ENCODE data around the gene HSPA4. TPM values are rescaled to one million over a fixed set of nuclear protein-coding genes. Genes with fewer than 3 reads are reported as not detected.

Gene HSPA4
- total and polyA plus RNA-seq, 2 experiments from 2014 or later = 340 to 343 TPM

GRCh38 chr5:133063965-133064364 is 12.2 kb downstream of the HSPA4 start:
- Histone ChIP-seq H3F3A (replicated peaks; ENCODE audit: low read depth) (no peaks in the 10 kb centered on the region; the same call in 1 of the 2 replicates), H3K4me3 (no peak overlapping the region), H3K27ac (ENCODE audit: low read depth) (peak overlapping the region; percentile 57; the same call in 1 of the 2 replicates), H3K4me1 (ENCODE audit: insufficient read depth) (peaks cover 10% of the 10 kb centered on the region), H4K20me1 (replicated peaks; ENCODE audit: insufficient read depth) (peaks cover 89% of the 10 kb centered on the region), H3K9me2 (ENCODE audit: insufficient read depth) (no peaks in the 10 kb centered on the region), H3K36me3 (ENCODE audit: insufficient read depth) (peaks cover 34% of the 10 kb centered on the region), H2AFZ (no peak overlapping the region), H3K79me2 (replicated peaks; ENCODE audit: insufficient read depth) (peaks cover 100% of the 10 kb centered on the region), H3K27me3 (ENCODE audit: insufficient read depth) (no peaks in the 10 kb centered on the region), H3K4me2 (no peak overlapping the region)
- H3K27me3 Mint-ChIP-seq (ENCODE audit: insufficient read depth, low read depth, poor library complexity) = peaks cover 5% of the 10 kb centered on the region
- H3K36me3 Mint-ChIP-seq (ENCODE audit: low read depth) = peaks cover 60% of the 10 kb centered on the region
- DNase-seq (ENCODE audit: low spot score) (no peak), ATAC-seq (no peak)
- no peak overlapping the region for H3K4me3 Mint-ChIP-seq
- TF ChIP-seq CTCF (conservative IDR thresholded peaks at IDR 0.05; ENCODE audit: low read depth in 2 of 2) (no peak), CREB1 (CRISPR knock-in tag; IDR thresholded peaks at IDR 0.05; ENCODE audit: low read depth) (no peak), POLR2AphosphoS5 (IDR thresholded peaks at IDR 0.05; ENCODE audit: low read depth) (no peak), NANOG (IDR thresholded peaks at IDR 0.05; ENCODE audit: borderline replicate concordance) (no peak), JUNB (IDR thresholded peaks at IDR 0.05; ENCODE audit: unreplicated experiment) (no peak), ZNF114 (CRISPR knock-in tag; IDR thresholded peaks at IDR 0.05) (no peak), EZH2 (IDR thresholded peaks at IDR 0.05; ENCODE audit: low read depth, unreplicated experiment) (no peak)
- TF ChIP-seq, protein P1, sequence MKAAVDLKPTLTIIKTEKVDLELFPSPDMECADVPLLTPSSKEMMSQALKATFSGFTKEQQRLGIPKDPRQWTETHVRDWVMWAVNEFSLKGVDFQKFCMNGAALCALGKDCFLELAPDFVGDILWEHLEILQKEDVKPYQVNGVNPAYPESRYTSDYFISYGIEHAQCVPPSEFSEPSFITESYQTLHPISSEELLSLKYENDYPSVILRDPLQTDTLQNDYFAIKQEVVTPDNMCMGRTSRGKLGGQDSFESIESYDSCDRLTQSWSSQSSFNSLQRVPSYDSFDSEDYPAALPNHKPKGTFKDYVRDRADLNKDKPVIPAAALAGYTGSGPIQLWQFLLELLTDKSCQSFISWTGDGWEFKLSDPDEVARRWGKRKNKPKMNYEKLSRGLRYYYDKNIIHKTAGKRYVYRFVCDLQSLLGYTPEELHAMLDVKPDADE (IDR thresholded peaks at IDR 0.05) = no peak
- TF ChIP-seq, protein P2, sequence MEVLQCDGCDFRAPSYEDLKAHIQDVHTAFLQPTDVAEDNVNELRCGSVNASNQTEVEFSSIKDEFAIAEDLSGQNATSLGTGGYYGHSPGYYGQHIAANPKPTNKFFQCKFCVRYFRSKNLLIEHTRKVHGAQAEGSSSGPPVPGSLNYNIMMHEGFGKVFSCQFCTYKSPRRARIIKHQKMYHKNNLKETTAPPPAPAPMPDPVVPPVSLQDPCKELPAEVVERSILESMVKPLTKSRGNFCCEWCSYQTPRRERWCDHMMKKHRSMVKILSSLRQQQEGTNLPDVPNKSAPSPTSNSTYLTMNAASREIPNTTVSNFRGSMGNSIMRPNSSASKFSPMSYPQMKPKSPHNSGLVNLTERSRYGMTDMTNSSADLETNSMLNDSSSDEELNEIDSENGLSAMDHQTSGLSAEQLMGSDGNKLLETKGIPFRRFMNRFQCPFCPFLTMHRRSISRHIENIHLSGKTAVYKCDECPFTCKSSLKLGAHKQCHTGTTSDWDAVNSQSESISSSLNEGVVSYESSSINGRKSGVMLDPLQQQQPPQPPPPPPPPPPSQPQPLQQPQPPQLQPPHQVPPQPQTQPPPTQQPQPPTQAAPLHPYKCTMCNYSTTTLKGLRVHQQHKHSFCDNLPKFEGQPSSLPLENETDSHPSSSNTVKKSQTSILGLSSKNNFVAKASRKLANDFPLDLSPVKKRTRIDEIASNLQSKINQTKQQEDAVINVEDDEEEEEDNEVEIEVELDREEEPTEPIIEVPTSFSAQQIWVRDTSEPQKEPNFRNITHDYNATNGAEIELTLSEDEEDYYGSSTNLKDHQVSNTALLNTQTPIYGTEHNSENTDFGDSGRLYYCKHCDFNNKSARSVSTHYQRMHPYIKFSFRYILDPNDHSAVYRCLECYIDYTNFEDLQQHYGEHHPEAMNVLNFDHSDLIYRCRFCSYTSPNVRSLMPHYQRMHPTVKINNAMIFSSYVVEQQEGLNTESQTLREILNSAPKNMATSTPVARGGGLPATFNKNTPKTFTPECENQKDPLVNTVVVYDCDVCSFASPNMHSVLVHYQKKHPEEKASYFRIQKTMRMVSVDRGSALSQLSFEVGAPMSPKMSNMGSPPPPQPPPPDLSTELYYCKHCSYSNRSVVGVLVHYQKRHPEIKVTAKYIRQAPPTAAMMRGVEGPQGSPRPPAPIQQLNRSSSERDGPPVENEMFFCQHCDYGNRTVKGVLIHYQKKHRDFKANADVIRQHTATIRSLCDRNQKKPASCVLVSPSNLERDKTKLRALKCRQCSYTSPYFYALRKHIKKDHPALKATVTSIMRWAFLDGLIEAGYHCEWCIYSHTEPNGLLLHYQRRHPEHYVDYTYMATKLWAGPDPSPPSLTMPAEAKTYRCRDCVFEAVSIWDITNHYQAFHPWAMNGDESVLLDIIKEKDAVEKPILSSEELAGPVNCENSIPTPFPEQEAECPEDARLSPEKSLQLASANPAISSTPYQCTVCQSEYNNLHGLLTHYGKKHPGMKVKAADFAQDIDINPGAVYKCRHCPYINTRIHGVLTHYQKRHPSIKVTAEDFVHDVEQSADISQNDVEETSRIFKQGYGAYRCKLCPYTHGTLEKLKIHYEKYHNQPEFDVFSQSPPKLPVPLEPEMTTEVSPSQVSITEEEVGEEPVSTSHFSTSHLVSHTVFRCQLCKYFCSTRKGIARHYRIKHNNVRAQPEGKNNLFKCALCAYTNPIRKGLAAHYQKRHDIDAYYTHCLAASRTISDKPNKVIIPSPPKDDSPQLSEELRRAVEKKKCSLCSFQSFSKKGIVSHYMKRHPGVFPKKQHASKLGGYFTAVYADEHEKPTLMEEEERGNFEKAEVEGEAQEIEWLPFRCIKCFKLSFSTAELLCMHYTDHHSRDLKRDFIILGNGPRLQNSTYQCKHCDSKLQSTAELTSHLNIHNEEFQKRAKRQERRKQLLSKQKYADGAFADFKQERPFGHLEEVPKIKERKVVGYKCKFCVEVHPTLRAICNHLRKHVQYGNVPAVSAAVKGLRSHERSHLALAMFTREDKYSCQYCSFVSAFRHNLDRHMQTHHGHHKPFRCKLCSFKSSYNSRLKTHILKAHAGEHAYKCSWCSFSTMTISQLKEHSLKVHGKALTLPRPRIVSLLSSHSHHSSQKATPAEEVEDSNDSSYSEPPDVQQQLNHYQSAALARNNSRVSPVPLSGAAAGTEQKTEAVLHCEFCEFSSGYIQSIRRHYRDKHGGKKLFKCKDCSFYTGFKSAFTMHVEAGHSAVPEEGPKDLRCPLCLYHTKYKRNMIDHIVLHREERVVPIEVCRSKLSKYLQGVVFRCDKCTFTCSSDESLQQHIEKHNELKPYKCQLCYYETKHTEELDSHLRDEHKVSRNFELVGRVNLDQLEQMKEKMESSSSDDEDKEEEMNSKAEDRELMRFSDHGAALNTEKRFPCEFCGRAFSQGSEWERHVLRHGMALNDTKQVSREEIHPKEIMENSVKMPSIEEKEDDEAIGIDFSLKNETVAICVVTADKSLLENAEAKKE (CRISPR knock-in tag; IDR thresholded peaks at IDR 0.05) = no peak
- no peaks in the 10 kb centered on the region for H3K9me3 Mint-ChIP-seq
- peaks cover 17% of the 10 kb centered on the region for H3K4me1 Mint-ChIP-seq
- no peak overlapping the region for H3K27ac Mint-ChIP-seq
